Epithelial cell of proximal tubule (primary cell): Measurements from ENCODE around the gene XIRP2. TPM values are rescaled to one million over a fixed set of nuclear protein-coding genes. Genes with fewer than 3 reads are reported as not detected.

Source experiments
- DNase-seq: peaks from one replicate; pipeline ENCODE4 v3.0.0-alpha.2; 2011; ENCODE audit warnings: low read depth
- H3K4me3 ChIP-seq: 2 replicates; pipeline ENCODE4 v1.5.1; 2011; ENCODE audit warnings: low read depth, mild to moderate bottlenecking, low read length
- total RNA-seq: library from RNA; depleted of rRNA; stranded (reverse); fragments of >200 nt; gene quantifications from 2 replicates; pipeline ENCODE4 v1.2.3, GENCODE V29; 2015
- TF ChIP-seq, protein P1 (sequence below): conservative IDR thresholded peaks from 2 replicates; pipeline ENCODE4 v1.5.1; 2012; ENCODE audit warnings: low read depth, mild to moderate bottlenecking, low read length

The XIRP2 gene
- total RNA-seq, 1 donor from 2014 or later, result not detected

DNA sequence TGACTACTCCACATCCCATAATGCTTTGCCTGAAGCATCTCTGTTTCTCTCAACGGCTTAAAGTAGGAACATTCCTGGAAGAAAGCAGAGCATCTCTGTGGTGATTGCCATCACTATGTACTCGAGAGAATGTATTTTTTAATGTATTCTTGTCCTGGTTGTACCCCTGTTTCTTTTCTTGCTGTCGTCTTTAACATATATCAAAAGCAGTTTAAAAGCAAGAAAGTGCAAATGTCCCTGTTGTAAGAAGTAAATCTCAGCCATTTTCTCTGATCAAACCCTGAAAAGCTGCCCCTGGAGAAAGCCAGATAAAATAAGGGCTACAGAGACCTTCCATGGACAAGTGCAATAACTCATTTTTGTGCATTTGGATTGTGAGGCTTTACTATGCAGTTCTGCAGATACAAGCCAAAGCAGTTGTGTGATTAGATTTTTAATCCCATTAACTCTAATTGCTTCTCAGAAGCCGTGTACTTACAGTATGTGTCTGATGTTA, 70.8 kb downstream of the XIRP2 start:
- DNase-seq, result no peak
- TF ChIP-seq, protein P1, sequence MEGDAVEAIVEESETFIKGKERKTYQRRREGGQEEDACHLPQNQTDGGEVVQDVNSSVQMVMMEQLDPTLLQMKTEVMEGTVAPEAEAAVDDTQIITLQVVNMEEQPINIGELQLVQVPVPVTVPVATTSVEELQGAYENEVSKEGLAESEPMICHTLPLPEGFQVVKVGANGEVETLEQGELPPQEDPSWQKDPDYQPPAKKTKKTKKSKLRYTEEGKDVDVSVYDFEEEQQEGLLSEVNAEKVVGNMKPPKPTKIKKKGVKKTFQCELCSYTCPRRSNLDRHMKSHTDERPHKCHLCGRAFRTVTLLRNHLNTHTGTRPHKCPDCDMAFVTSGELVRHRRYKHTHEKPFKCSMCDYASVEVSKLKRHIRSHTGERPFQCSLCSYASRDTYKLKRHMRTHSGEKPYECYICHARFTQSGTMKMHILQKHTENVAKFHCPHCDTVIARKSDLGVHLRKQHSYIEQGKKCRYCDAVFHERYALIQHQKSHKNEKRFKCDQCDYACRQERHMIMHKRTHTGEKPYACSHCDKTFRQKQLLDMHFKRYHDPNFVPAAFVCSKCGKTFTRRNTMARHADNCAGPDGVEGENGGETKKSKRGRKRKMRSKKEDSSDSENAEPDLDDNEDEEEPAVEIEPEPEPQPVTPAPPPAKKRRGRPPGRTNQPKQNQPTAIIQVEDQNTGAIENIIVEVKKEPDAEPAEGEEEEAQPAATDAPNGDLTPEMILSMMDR, result no peak
- no peak overlapping the region for H3K4me3 ChIP-seq

DNA sequence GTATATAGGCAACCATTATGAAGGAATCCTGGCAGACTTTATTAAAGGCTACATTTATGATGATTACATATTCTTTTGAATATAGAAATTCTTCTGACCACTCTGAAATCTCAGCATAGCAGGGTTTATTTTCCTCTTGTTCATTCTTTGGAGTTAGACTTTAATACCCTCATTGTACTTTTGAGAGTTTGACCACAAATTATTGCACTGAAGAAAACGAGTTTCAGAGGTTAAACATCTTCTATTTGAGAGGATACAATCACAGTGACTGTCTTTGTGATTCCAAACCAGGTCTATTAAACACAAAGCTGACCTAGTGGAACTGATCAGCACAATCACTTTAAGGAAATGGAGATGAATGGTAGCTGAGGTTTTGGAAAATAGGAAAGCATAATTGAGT, 71.3 kb downstream of the XIRP2 start:
- H3K4me3 ChIP-seq, result no peak overlapping the region
- no peak for DNase-seq
- TF ChIP-seq, protein P1, result no peak

DNA sequence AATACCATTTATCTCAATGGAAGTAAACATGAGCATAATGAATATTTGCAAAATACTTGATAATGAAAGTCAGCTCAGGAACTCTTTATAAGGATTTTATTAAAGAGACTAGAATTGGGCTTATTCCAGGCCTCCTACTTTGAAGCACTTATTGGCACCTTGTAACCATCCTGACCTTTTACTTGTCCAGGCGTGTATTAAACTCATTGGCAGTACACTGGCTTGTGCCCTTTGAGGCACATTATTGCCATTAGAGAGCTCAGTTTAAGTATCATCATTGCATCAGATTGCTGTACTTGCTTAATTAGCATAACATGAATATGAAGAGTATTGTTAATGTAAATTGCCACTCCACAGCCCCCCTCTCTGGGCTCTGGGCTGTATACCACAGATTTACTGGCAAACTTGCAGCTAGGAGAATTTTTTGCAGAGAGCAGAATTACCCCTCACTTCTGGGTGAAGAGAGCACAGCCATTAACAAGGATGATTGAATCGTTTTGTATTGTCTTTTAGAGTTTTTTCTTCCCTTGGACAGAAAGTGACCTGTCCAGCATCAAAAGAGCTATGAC, 72.5 kb downstream of the XIRP2 start:
- no peak for DNase-seq
- no peak overlapping the region for H3K4me3 ChIP-seq
- TF ChIP-seq, protein P1, result no peak

DNA sequence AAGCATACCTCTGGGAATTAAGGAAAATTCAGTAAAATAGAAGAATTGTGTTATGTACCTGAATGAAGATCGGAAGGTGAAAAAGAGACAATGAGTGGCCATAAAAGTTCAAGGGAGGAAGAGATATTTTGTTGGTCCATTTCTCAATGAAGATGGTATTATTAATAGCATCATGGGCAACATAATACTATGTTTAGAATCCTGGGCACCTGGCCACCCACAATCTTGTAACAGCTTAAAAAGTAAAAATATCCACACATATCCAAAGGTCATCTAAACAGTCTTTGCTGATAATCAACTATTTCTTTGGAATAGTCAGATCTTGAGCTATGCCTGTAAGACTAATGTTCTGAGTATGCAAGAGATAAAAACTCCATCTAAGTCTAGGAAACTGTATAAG, 73.7 kb downstream of the XIRP2 start:
- TF ChIP-seq, protein P1, result no peak
- DNase-seq, result no peak
- no peak overlapping the region for H3K4me3 ChIP-seq

DNA sequence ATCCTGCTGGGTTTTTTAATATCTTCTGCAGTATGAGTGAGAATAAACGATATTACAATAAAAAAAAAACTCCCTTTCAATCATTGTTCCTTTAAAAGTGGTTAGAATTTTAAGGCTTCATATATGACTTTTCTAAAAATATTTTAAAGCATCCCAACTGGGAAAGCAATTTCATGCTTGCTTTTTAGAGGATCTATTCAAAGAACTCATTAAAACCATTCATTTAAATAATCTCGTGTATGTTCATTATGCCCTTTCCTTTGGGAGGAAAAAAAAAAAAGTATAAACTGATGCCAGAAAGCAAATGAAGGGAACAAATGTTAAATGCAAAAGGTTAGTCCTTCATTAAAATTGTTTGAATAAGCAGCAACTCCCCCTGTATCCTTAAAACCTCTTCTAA, 81.2 kb downstream of the XIRP2 start:
- TF ChIP-seq, protein P1, result no peak
- no peak for DNase-seq

DNA sequence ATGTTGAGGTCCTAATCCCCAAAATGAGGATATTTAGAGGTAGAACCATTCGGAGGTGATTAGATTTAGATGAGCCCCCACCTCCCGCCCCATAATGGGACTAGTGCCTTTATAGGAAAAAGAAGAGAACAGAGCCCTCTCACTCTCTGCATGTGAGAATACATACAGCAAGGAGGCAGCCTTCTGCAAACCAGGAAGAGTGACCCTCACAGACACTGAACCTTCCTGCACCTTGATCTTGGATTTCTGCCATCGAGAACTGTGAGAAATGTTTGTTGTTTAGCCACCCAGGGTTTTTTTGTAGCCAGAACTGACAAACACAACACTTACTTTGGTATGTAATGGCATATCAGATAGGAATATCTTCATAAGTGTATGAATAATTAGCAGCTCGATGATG, 83.7 kb downstream of the XIRP2 start:
- DNase-seq, result no peak
- no peak overlapping the region for H3K4me3 ChIP-seq
- TF ChIP-seq, protein P1, result no peak

More for the DNA sequence above, 81.2 kb downstream of the XIRP2 start:
- no peak overlapping the region for H3K4me3 ChIP-seq

DNA sequence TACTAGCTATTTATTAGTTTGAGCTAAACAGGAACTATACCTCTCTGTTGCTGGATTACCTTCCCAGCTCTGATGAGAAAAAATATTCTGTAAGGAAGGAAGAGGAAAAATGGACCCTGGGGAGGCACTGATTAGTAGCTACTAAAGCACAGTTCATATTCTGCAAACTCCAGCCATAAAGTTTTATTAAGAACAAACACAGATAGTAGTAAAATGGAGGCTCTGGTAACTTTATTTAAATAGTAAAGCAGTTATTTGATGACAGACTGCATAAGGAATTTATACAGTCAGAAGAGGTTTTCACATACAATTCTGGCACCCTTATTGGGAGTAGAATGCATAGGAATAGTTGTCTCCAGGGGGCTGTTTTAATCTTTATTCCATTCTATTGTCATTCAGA, 84.1 kb downstream of the XIRP2 start:
- DNase-seq, result no peak
- no peak overlapping the region for H3K4me3 ChIP-seq
- TF ChIP-seq, protein P1, result no peak
